ENCODE data around the gene C3orf52. TPM values are rescaled to one million over a fixed set of nuclear protein-coding genes. Genes with fewer than 3 reads are reported as not detected.

C3orf52 gene
- total RNA-seq, 6 donors from 2014 or later: 17.1 to 74.6 (median 28.4) TPM

DNA sequence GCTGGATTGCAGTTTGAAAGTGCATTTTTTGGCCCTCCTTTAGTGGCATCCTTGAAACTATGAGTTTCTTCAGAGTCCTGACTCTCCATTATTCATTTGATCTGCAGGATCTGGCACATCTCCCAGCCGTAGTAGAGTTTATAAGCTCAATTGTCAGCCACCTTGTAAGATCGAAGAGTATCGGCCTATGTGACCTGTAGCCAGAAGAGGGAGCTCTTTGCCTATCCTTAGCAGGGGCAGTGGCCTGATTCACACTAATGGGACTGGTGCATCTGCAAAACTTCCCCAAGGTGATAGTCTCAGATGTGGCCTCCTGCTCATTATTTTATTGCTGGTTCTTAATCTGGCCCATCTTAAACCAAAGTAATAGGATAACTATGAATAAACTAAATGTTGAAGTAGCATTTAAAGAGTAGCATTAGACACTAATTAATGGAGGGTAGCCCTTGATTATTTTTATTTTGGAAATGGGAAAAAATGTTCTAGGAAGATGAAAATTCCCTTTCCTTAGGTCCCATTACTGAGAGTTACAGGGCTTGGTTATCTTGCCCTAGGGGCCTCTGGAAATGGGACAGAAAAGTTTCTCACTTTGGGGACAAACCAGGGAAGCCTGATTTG, 25.7 kb downstream of the C3orf52 start:
- peaks cover 0 to 9% (median 0%) of the 10 kb centered on the region in 4 donors for H3K36me3 ChIP-seq
- no peaks in the 10 kb centered on the region for H3K9me3 ChIP-seq
- H3K4me3 ChIP-seq: no peak overlapping the region
- TF ChIP-seq CTCF (IDR thresholded peaks at IDR 0.05) (peak in 5 of 6 experiments; percentile 42 to 65 (median 56)), POLR2AphosphoS5 (IDR thresholded peaks at IDR 0.05) (no peak)
- ATAC-seq (ENCODE audit: low FRiP score in 2 of 2) (peak; percentile 64 to 83), DNase-seq (peak in 1 of 2 donors; percentile 50)
- no peak overlapping the region for H3K27ac ChIP-seq
- peaks cover 0 to 7% (median 0%) of the 10 kb centered on the region in 4 donors for H3K4me1 ChIP-seq
- WGBS, 2 donors: 32% methylated on average over 3 of the region's 3 CpGs
- no peaks in the 10 kb centered on the region for H3K27me3 ChIP-seq

GRCh38 chr3:112114576-112115160, 28.5 kb downstream of the C3orf52 start:
- no peak overlapping the region for H3K4me3 ChIP-seq
- ATAC-seq (ENCODE audit: low FRiP score in 2 of 2) (no peak), DNase-seq (no peak)
- no peak for TF ChIP-seq CTCF (IDR thresholded peaks at IDR 0.05)
- TF ChIP-seq POLR2AphosphoS5 (IDR thresholded peaks at IDR 0.05): no peak
- TF ChIP-seq POLR2A (IDR thresholded peaks at IDR 0.05): no peak
- no peak for TF ChIP-seq EP300 (IDR thresholded peaks at IDR 0.05)
- H3K9me3 ChIP-seq: no peaks in the 10 kb centered on the region
- peaks cover 0 to 10% (median 2%) of the 10 kb centered on the region in 4 donors for H3K4me1 ChIP-seq
- H3K27ac ChIP-seq: no peak overlapping the region
- H3K27me3 ChIP-seq: no peaks in the 10 kb centered on the region
- 91 to 97% methylated on average over 6 of the region's 6 CpGs for WGBS, 2 donors
- H3K36me3 ChIP-seq: peaks cover 0 to 7% (median 0%) of the 10 kb centered on the region in 4 donors

GRCh38 chr3:112115161-112115739, 29.1 kb downstream of the C3orf52 start:
- DNase-seq: no peak
- H3K27me3 ChIP-seq: no peaks in the 10 kb centered on the region
- no peak overlapping the region for H3K4me3 ChIP-seq
- H3K27ac ChIP-seq: no peak overlapping the region
- no peaks in the 10 kb centered on the region for H3K9me3 ChIP-seq
- no peak for TF ChIP-seq CTCF (IDR thresholded peaks at IDR 0.05)
- no peak for TF ChIP-seq EP300 (IDR thresholded peaks at IDR 0.05)
- no peak for TF ChIP-seq POLR2AphosphoS5 (IDR thresholded peaks at IDR 0.05)
- TF ChIP-seq POLR2A (IDR thresholded peaks at IDR 0.05): no peak
- peaks cover 0 to 14% (median 5%) of the 10 kb centered on the region in 4 donors for H3K4me1 ChIP-seq
- WGBS, 2 donors: 86 to 92% methylated on average over 6 of the region's 6 CpGs
- ATAC-seq (ENCODE audit: low FRiP score in 2 of 2): peak in 1 of 2 donors; percentile 87
- H3K36me3 ChIP-seq: peaks cover 0 to 4% (median 0%) of the 10 kb centered on the region in 4 donors

- peaks cover 0 to 14% (median 6%) of the 10 kb centered on the region in 4 donors for H3K4me1 ChIP-seq
- DNase-seq (peak in 1 of 2 donors; percentile 8), ATAC-seq (ENCODE audit: low FRiP score in 2 of 2) (no peak)
- TF ChIP-seq POLR2AphosphoS5 (IDR thresholded peaks at IDR 0.05) (no peak), POLR2A (IDR thresholded peaks at IDR 0.05) (no peak), CTCF (IDR thresholded peaks at IDR 0.05) (no peak), EP300 (IDR thresholded peaks at IDR 0.05) (no peak)
- no peak overlapping the region for H3K4me3 ChIP-seq
- no peak overlapping the region for H3K27ac ChIP-seq
- H3K27me3 ChIP-seq: no peaks in the 10 kb centered on the region
- no peaks in the 10 kb centered on the region for H3K9me3 ChIP-seq
- H3K36me3 ChIP-seq: peaks cover 0 to 4% (median 0%) of the 10 kb centered on the region in 4 donors
- WGBS, 2 donors: 82 to 87% methylated on average over 6 of the region's 6 CpGs
These were observed 29.7 kb downstream of the C3orf52 start for GRCh38 chr3:112115806-112116383.

All from upper lobe of left lung (tissue), 6 donors.